Fibroblast of mammary gland (primary cell): ENCODE data around the gene B4GALT5.
"Not testable (repeated sequence)": the region's sequence is repeated elsewhere in the genome, so short reads cannot be mapped to it uniquely, and the experiment has no call there.

ENCODE experiments used
- DNase-seq: peaks from one replicate; pipeline ENCODE4 v3.0.0-alpha.2; 2010; ENCODE audit warnings: low read depth
- H3K4me3 ChIP-seq: 2 replicates; pipeline ENCODE4 v1.5.1; 2011; ENCODE audit warnings: low read depth, mild to moderate bottlenecking, low read length, moderate library complexity; ENCODE audit not compliant: control insufficient read depth
- CTCF ChIP-seq: conservative IDR thresholded peaks from 2 replicates; pipeline ENCODE4 v1.5.1; 2011; ENCODE audit warnings: low read depth, low read length, inconsistent platforms; ENCODE audit not compliant: control insufficient read depth, insufficient read depth

B4GALT5 gene

DNA sequence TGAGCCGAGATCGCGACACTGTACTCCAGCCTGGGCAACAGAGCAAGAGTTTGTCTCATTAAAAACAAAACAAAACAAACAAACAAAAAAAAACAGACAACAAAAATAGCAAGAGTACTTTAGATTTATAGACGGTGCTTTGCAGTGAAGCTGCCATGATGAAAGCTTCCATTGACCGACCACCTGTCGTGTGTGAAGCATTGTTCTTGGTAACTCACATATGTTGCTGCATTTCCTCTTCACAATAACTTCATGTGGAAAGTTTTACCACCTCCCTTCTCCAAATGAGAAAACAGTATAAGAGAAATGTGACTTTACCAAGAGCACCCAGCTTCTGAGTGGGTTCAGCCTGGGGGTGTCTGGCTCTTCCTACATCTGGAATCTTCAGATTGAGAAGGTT lies 89.4 kb downstream of the B4GALT5 start:
- no peak for DNase-seq
- no peak overlapping the region for H3K4me3 ChIP-seq
- TF ChIP-seq CTCF: no peak

GRCh38 chr20:49622243-49622642 lies 91.4 kb downstream of the B4GALT5 start:
- no peak for TF ChIP-seq CTCF
- DNase-seq: no peak
- no peak overlapping the region for H3K4me3 ChIP-seq

GRCh38 chr20:49620364-49621240 lies 93.1 kb downstream of the B4GALT5 start:
- no peak for TF ChIP-seq CTCF
- no peak overlapping the region for H3K4me3 ChIP-seq
- DNase-seq: no peak

DNA sequence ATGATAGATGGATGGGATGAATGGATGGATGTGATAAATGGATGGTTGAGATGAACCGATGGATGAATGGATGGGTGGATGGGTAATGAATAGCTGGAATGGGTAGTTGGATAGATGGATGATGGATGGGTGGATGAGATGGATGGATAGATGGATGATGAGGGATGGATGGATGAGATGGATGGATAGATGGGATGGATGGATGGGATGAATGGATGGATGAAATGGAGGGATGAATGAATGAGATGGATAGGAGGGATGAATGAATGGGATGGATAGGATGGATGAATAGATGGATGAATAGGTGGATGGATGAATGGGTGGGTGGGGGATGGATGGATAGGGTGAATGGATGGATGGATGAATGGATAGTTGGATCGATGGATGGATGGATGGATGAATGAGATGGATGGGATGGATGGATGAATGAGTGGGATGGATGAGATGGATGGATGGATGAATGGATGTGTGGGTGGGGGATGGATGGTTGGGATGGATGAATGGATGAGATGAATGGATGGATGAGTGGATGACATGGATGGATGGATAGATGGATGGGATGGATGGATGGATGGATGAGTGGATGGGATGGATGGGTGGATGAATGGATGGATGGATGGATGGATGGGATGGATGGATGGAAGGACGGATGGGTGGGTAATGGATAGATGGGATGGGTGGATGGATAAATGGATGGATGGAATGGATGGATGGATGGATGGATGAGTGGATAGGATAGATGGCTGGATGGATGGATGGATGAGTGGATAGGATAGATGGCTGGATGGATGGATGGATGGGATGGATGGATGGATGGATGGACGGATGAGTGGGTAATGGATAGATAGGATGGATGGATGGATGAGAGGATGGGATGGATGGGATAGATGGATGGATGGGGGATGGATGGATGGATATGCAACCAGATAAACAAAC lies 94.3 kb downstream of the B4GALT5 start:
- TF ChIP-seq CTCF: no peak

DNA sequence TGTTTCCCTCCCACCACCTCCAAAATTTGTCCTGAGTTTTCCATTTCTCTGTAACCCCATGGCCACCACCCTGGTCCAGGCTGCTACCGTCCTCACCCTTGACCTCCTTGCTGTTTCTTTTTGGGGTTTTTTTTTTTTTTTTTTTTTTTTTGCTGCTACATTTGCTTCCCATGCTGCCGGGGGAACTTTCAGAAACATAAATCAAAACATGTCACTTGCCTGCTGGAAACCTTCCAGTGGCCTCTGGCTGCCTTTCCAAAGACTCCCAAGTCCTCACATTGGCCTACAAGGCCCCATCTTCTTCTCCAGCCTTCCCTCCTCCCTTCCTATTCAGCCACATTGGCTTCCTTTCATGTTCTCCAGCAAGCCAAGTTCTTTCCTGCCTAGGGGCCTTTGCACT lies 95.4 kb downstream of the B4GALT5 start:
- TF ChIP-seq CTCF: no peak
- H3K4me3 ChIP-seq: no peak overlapping the region
- no peak for DNase-seq

More for the DNA sequence above, 94.3 kb downstream of the B4GALT5 start:
- DNase-seq: no peak
- no peak overlapping the region for H3K4me3 ChIP-seq

DNA sequence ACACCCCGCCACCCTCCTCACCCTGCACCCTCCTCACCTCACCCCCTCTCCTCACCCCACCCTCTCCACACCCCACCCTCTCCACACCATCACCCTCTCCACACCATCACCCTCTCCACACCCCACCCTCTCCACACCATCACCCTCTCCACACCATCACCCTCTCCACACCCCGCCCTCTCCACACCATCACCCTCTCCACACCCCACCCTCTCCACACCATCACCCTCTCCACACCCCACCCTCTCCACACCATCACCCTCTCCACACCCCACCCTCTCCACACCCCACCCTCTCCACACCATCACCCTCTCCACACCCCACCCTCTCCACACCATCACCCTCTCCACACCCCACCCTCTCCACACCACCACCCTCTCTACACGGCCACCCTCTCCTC lies 96.3 kb downstream of the B4GALT5 start:
- DNase-seq, H3K4me3 ChIP-seq: not testable (repeated sequence)
